ENCODE data around the gene ANKRD11.
A peak's percentile ranks its signal among the peaks of the same experiment; 100 is the strongest.

ANKRD11 gene

GRCh38 chr16:89289428-89290395 is 200.6 kb downstream of the ANKRD11 start:
- peak; percentile 94 for TF ChIP-seq CTCF (IDR thresholded peaks at IDR 0.05; ENCODE audit: low read depth, low read length, missing control alignments)
- DNase-seq (ENCODE audit: extremely low read depth, low read depth) = peak; percentile 27
- no peak overlapping the region for H3K4me3 ChIP-seq (replicated peaks; ENCODE audit: low read depth, low read length)

DNA sequence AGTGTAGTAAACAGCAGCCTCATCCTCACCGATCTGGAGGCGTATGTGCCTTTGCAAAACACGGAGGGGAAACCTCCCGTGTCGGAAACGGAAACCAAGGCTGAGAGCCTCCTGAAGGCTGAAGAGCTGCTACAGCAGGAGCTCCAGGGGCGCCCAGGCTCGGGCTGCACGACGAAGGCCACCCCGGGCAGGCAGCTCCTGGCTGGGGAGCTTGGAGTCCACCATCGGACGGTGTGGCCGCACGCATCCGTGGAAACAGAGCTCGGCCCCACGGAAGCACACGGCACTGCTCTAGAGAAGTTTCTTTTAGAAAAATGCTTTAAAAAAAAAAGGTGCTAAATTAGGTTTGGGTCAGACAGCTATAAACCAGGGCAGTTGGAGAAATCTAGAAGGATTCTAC is 201.4 kb downstream of the ANKRD11 start:
- no peak for DNase-seq (ENCODE audit: extremely low read depth, low read depth)
- no peak for TF ChIP-seq CTCF (IDR thresholded peaks at IDR 0.05; ENCODE audit: low read depth, low read length, missing control alignments)
- H3K4me3 ChIP-seq (replicated peaks; ENCODE audit: low read depth, low read length) = no peak overlapping the region

DNA sequence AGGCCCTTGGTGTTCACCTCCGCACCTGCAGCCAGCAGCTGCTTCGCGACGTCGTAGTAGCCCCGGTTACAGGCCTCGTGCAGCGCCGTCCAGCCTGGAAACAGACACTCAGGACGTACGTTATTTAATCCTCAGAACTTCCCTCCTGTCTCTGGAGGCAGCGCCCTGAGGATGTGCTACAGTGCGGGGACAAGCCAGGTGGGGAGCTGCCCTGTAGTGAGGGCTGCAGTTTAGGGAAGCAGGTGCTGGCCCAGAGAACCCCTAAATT is 201.8 kb downstream of the ANKRD11 start:
- TF ChIP-seq CTCF (IDR thresholded peaks at IDR 0.05; ENCODE audit: low read depth, low read length, missing control alignments) = no peak
- no peak overlapping the region for H3K4me3 ChIP-seq (replicated peaks; ENCODE audit: low read depth, low read length)
- DNase-seq (ENCODE audit: extremely low read depth, low read depth) = no peak

DNA sequence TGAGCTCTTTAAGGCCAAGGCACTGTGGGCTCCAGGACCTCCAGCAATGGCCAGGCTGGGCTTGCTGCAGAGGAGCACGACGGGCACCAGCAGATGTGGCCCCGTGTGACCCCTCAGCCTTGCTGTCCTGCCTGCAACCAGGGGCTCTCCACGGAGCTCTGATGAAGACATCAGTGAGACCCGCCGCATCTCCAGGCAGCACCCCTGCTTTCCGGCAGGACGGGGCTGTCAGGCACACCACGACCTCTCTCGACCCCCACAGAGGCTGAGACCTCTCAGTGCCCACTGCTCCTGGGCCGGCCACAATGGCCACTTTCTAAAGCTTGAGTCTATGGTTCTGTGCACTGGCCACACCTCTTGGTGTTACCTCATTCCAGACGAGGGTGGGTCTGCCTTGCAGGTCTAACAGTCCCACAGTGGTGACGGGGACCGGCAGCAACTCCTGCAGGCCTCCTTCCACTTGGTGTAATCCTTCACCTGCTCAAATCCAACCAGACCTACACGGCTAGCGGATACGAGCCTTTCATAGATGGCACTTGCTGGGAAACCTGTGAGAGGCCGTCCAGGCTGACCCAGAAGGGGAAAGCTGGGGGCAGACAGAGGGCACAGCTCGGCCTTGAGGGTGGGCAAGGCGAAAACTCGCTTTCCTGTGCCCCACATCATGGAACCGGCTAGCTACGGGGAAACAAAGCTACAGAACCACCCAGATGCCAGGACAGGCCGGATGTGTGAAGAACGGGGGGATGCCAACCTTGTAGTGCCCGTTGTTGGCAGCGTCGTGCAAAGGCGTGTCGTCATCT is 202.4 kb downstream of the ANKRD11 start:
- H3K4me3 ChIP-seq (replicated peaks; ENCODE audit: low read depth, low read length) = no peak overlapping the region
- no peak for DNase-seq (ENCODE audit: extremely low read depth, low read depth)
- no peak for TF ChIP-seq CTCF (IDR thresholded peaks at IDR 0.05; ENCODE audit: low read depth, low read length, missing control alignments)

DNA sequence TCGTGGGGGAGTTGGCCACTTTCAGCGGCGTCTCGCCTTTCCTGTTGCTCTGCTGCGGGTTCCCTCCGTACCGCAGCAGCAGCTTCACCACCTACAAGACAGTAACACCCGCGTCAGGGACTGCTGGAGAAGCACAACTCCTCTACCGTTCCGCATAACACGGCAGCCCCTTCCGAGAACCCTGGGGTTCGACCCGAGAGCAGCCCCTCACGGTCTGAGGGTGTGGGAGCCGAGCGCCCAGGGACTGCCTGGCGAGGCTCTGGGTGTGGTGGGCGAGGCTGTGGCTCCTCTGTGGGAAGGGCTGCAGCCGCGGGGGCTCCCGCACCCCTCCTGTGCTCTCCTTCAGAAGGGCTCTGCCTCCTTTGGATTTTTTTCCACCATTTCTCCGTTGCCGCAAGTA is 204.3 kb downstream of the ANKRD11 start:
- no peak for DNase-seq (ENCODE audit: extremely low read depth, low read depth)
- no peak for TF ChIP-seq CTCF (IDR thresholded peaks at IDR 0.05; ENCODE audit: low read depth, low read length, missing control alignments)
- H3K4me3 ChIP-seq (replicated peaks; ENCODE audit: low read depth, low read length) = no peak overlapping the region

- no peak for TF ChIP-seq CTCF (IDR thresholded peaks at IDR 0.05; ENCODE audit: low read depth, low read length, missing control alignments)
- no peak overlapping the region for H3K4me3 ChIP-seq (replicated peaks; ENCODE audit: low read depth, low read length)
- no peak for DNase-seq (ENCODE audit: extremely low read depth, low read depth)
These were observed 205.0 kb downstream of the ANKRD11 start for GRCh38 chr16:89285381-89285780.
